ENCODE measurements around the gene KCND2. TPM values are rescaled to one million over a fixed set of nuclear protein-coding genes. Genes with fewer than 3 reads are reported as not detected.

KCND2 gene
- total RNA-seq, 1 donor from 2014 or later, result 0.61 TPM

GRCh38 chr7:120724955-120725354 is 452.0 kb downstream of the KCND2 start:
- intact Hi-C loops (cut with DNase I), result no loop called here
- ATAC-seq (no peak), DNase-seq (no peak)
- no peaks in the 10 kb centered on the region for H3K27me3 ChIP-seq
- H3K27ac ChIP-seq, result no peak overlapping the region
- H3K9me3 ChIP-seq, result no peaks in the 10 kb centered on the region
- no peaks in the 10 kb centered on the region for H3K36me3 ChIP-seq
- no peak overlapping the region for H3K4me3 ChIP-seq
- no peaks in the 10 kb centered on the region for H3K4me1 ChIP-seq
- TF ChIP-seq, protein P1, sequence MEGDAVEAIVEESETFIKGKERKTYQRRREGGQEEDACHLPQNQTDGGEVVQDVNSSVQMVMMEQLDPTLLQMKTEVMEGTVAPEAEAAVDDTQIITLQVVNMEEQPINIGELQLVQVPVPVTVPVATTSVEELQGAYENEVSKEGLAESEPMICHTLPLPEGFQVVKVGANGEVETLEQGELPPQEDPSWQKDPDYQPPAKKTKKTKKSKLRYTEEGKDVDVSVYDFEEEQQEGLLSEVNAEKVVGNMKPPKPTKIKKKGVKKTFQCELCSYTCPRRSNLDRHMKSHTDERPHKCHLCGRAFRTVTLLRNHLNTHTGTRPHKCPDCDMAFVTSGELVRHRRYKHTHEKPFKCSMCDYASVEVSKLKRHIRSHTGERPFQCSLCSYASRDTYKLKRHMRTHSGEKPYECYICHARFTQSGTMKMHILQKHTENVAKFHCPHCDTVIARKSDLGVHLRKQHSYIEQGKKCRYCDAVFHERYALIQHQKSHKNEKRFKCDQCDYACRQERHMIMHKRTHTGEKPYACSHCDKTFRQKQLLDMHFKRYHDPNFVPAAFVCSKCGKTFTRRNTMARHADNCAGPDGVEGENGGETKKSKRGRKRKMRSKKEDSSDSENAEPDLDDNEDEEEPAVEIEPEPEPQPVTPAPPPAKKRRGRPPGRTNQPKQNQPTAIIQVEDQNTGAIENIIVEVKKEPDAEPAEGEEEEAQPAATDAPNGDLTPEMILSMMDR (IDR thresholded peaks at IDR 0.05), result no peak

- H3K27me3 ChIP-seq, result no peaks in the 10 kb centered on the region
- H3K9me3 ChIP-seq, result no peaks in the 10 kb centered on the region
- no peak overlapping the region for H3K4me3 ChIP-seq
- no peaks in the 10 kb centered on the region for H3K4me1 ChIP-seq
- intact Hi-C loops (cut with DNase I), result no loop called here
- DNase-seq (no peak), ATAC-seq (no peak)
- H3K27ac ChIP-seq, result no peak overlapping the region
- H3K36me3 ChIP-seq, result no peaks in the 10 kb centered on the region
- TF ChIP-seq, protein P1 (IDR thresholded peaks at IDR 0.05), result peak; percentile 68
Observed at GRCh38 chr7:120725376-120726039, 452.5 kb downstream of the KCND2 start.

GRCh38 chr7:120729245-120729644 is 456.3 kb downstream of the KCND2 start:
- Histone ChIP-seq H3K27ac (no peak overlapping the region), H3K36me3 (no peaks in the 10 kb centered on the region), H3K9me3 (no peaks in the 10 kb centered on the region), H3K4me3 (no peak overlapping the region), H3K27me3 (no peaks in the 10 kb centered on the region), H3K4me1 (no peaks in the 10 kb centered on the region)
- no peak for ATAC-seq
- intact Hi-C loops (cut with DNase I), result no loop called here
- no peak for DNase-seq
- TF ChIP-seq, protein P1 (IDR thresholded peaks at IDR 0.05), result no peak

- no peaks in the 10 kb centered on the region for H3K9me3 ChIP-seq
- intact Hi-C loops (cut with DNase I), result no loop called here
- H3K27ac ChIP-seq, result no peak overlapping the region
- no peak for ATAC-seq
- TF ChIP-seq, protein P1 (IDR thresholded peaks at IDR 0.05), result no peak
- H3K4me1 ChIP-seq, result no peaks in the 10 kb centered on the region
- no peak for DNase-seq
- H3K36me3 ChIP-seq, result no peaks in the 10 kb centered on the region
- no peak overlapping the region for H3K4me3 ChIP-seq
- no peaks in the 10 kb centered on the region for H3K27me3 ChIP-seq
Observed at GRCh38 chr7:120731271-120731670, 458.3 kb downstream of the KCND2 start.

GRCh38 chr7:120732256-120732655 is 459.3 kb downstream of the KCND2 start:
- Histone ChIP-seq H3K4me3 (no peak overlapping the region), H3K36me3 (no peaks in the 10 kb centered on the region), H3K27ac (no peak overlapping the region), H3K4me1 (no peaks in the 10 kb centered on the region), H3K9me3 (no peaks in the 10 kb centered on the region), H3K27me3 (no peaks in the 10 kb centered on the region)
- intact Hi-C loops (cut with DNase I), result no loop called here
- ATAC-seq (no peak), DNase-seq (no peak)
- TF ChIP-seq, protein P1 (IDR thresholded peaks at IDR 0.05), result no peak

- Histone ChIP-seq H3K4me3 (no peak overlapping the region), H3K9me3 (no peaks in the 10 kb centered on the region), H3K27me3 (no peaks in the 10 kb centered on the region), H3K27ac (no peak overlapping the region), H3K36me3 (no peaks in the 10 kb centered on the region), H3K4me1 (no peaks in the 10 kb centered on the region)
- intact Hi-C loops (cut with DNase I), result no loop called here
- ATAC-seq, result no peak
- TF ChIP-seq, protein P1 (IDR thresholded peaks at IDR 0.05), result no peak
- no peak for DNase-seq
Observed at GRCh38 chr7:120733143-120733542, 460.2 kb downstream of the KCND2 start.
